GM18907 (cell line): ENCODE measurements around the gene SERPINA12.

Source experiments
- ATAC-seq: cut with Tn5 transposase; IDR thresholded peaks from one replicate; pipeline ENCODE4 v1.9.1; 2021; ENCODE audit warnings: mild to moderate bottlenecking, moderate library complexity; ENCODE audit not compliant: unreplicated experiment

Gene SERPINA12

GRCh38 chr14:94467728-94468520 lies 41.3 kb downstream of the SERPINA12 start:
- no peak for ATAC-seq

- no peak for ATAC-seq
These were observed 42.4 kb downstream of the SERPINA12 start for GRCh38 chr14:94466706-94467370.

DNA sequence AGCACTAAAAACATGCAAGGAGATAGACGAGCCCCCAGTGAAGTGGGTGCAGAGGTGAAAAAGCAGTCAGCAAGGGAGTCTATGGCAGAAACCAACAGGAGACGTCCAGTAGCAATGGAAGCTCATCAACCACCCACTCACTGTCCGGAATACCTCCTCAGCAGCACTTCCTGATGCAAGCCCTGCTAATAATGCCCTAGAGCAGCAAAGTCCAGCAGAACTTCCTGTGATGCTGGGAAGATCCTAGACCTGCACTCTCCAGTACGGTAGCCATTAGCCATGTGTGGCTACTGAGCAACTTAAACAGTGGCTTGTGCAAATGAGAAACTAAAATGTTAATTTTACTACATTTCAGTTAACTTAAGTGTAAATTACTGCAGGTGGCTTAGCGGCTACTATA lies 44.2 kb downstream of the SERPINA12 start:
- ATAC-seq = no peak

DNA sequence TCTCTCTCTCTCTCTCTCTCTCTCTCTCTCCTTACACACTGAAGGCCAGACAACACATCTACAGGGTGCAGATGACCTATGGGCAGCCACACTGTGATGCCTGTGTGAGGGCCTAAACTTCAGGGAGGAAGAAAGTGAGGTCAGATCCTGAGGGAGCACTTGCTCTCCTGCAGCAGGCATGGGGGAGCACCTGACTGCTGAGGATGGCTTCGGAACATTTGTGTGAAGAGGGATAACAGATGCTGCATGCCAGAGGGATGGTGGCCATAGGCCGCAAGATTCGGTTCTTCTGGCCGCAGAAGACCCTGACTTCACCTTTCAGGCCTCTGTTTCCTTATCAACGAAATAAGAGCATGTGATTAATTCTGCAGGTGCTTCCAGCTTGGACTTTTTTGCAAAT lies 45.0 kb downstream of the SERPINA12 start:
- ATAC-seq = no peak

- no peak for ATAC-seq
These were observed 46.3 kb downstream of the SERPINA12 start for GRCh38 chr14:94462763-94463572.

- ATAC-seq = no peak
These were observed 47.1 kb downstream of the SERPINA12 start for GRCh38 chr14:94462219-94462551.

DNA sequence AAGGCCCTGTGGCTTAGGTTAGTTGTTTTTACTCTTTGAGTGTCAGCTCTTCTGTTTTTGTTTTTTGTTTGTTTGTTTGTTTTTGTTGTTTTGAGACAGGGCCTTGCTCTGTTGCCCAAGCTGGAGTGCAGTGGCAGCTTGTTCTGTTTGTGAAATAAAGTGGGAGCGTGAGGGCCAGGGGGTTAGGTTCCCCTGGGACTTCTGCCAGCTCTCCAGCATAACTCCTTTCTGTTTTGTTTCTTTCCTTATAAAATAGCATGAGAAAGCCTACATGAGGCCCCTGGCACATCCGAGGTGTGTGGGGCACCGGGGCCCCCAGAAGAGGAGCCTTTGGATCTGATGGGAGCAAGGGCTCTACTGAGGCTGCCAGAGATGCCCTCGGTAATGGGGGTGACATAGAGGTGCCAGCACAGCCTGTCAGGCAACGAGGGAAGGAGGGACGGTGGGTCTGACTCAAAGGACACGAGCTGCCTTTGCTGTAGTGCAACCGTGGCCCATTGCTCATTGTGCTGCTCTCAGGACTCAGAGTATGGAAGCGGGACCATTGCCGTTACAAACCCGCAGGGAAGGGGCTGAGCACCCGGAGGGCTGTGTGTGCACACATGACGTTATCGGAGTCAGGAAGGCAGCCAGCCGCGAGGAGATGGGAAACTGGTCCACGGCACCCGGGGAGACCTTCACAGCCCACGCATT lies 47.6 kb downstream of the SERPINA12 start:
- no peak for ATAC-seq

DNA sequence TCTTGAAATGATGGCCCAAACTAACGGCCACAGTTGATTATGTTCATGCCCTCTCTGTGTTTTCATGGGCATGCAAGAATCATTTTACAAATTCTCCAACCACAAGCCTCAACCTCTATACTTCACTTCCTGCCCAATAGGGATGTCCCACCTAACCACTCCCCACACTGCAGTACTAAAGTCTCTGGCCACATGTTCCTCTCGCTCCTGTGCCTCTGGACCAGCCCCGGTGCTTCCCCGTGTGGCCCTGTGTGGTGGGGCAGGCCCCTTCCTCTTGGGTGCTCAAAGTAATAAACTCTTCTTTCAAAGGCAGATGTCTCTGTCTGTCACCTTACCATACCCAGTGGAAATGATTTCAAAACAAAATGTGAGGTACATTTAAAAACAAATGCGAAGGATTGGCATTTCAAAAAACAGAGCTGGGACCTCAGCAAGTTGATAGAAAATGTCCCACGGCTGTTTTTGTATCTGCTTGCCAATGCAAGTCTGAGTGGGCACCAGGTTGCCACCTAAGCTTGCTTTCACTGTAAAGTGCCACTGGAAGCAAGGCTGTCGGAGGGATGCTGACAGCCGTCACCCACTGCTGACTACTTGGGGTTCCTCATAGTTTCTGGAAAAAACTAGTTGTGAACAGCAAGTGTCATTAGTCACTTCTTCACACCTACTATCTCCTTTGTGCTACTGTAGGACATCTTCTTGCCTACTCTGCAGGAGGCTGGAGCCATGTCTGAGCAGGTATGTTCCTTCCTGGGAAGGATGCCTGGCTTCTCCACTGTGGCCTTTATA lies 48.4 kb downstream of the SERPINA12 start:
- ATAC-seq = peak; percentile 79

- no peak for ATAC-seq
These were observed 50.6 kb downstream of the SERPINA12 start for GRCh38 chr14:94458558-94459205.

DNA sequence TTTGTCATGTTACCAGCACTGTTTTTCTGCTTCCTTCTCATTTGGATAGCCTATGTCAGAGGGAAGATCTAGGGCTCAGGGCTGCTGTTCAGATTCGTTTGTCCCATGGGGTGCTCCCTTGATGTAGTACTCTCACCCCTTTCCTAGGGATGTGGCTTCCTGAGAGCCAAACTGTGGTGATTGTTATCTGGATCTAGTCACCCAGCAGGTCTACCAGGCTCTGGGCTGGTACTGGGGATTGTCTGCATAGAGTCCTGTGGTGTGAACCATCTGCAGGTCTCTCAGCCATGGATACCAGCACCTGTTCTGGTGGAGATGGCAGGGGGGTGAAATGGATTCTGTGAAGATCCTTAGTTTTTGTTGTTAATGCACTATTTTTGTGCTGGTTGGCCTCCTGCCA lies 51.2 kb downstream of the SERPINA12 start:
- no peak for ATAC-seq

GRCh38 chr14:94455928-94456327 lies 53.3 kb downstream of the SERPINA12 start:
- ATAC-seq = no peak

- no peak for ATAC-seq
These were observed 57.4 kb downstream of the SERPINA12 start for GRCh38 chr14:94451826-94452225.

DNA sequence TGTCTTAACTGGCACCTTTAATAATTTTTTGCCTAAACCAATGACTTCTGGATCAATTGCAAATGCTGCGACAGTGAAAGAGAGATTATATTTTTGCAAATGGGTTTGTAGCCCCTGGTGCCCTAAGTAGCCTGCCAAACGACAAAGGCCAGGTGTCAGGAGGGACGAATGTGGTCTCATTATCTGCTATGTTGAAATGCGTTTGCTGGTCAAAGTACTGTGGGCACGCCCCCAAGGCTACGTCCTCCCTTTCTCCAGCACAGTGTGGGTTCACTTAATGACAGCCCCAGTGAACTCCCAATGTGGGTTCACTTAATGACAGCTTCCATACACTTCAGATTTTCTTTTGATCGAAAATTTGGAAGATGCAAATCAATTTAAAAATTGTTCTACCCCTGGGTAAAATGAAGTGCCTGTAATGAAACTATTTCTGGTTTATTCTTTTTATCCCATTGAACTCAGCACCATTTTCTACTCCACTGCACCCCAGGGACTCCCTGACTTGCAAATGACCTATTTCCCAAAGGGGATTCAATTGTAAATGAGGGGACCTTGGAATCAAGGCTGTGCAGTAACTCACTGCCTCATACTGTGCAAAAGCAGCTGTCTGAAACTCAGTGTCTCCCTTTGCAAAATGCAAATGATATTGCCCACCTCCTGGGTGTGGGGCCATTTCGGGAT lies 58.0 kb downstream of the SERPINA12 start:
- ATAC-seq = no peak

GRCh38 chr14:94450722-94451090 lies 58.6 kb downstream of the SERPINA12 start:
- ATAC-seq = no peak

- no peak for ATAC-seq
These were observed 59.3 kb downstream of the SERPINA12 start for GRCh38 chr14:94449930-94450329.

- ATAC-seq = no peak
These were observed 61.0 kb downstream of the SERPINA12 start for GRCh38 chr14:94448071-94448808.

DNA sequence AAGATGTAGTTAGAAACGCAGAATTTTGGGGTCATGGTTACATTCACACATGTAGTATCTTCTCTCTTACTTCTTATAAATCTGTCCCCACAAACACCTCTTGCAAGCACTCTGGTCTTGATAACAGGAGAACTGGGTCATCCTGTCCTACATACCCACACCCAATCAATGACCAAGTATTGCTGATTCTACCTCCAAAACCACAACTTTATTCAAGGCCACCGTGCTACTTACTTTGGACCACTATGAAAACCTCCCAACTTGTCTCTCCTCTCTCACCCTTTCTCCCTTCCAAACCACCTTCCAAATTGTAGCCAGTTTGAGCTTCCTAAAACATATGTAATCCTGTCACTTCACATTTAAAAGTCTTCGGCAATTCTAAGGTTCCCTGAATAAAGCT lies 62.1 kb downstream of the SERPINA12 start:
- ATAC-seq = no peak

DNA sequence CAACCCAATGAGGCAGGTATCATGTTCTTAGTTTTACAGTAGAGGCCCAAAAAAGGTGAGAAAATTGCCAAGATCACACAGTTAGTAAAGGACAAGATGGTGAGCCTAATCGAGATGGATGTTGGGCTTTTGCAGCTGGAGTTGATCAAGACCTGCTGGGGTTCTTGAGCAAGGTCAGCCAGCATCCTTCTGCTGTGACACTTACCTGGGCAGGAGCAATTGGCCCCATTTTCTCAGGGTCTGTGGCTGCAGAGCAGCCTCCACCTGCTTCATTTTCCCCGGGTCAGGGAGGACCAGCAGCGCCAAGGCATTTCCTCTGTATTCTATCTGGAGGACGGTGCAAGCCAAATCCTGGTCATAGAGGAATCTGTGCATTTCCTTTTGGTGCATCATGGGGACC lies 63.1 kb downstream of the SERPINA12 start:
- no peak for ATAC-seq

DNA sequence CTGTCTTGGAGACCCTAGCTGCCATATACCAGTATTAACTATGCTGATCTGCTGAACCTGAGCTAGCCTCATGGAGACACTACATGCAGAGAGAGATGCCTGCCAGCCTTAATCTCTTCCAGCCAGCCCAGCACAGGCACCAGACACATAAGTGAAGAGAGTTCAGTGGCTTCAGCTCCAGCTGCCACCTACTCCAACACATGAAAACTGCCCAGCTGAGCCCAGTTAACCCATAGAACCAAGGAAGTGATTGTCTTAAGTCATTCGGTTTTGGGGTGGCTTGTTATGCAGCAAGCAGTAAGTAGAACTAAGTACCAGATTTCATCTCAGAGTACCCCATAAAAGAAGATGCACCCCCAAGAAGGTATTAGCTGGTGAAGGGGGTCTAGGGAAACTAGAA lies 64.3 kb downstream of the SERPINA12 start:
- ATAC-seq = no peak
